ENCODE data around the gene AGAP3.

The AGAP3 gene

GRCh38 chr7:151110236-151110940, 24.1 kb downstream of the AGAP3 start:
- DNase-seq: no peak

- DNase-seq: peak; percentile 27
Observed at GRCh38 chr7:151110941-151111645, 24.8 kb downstream of the AGAP3 start.

- no peak for DNase-seq
Observed at GRCh38 chr7:151113344-151114150, 27.3 kb downstream of the AGAP3 start.

- DNase-seq: no peak
Observed at GRCh38 chr7:151114151-151115090, 28.1 kb downstream of the AGAP3 start.

GRCh38 chr7:151115121-151115835, 29.0 kb downstream of the AGAP3 start:
- DNase-seq: no peak

GRCh38 chr7:151115836-151116418, 29.7 kb downstream of the AGAP3 start:
- no peak for DNase-seq

GRCh38 chr7:151116603-151117440, 30.5 kb downstream of the AGAP3 start:
- DNase-seq: no peak

GRCh38 chr7:151117565-151117964, 31.3 kb downstream of the AGAP3 start:
- no peak for DNase-seq

- DNase-seq: no peak
Observed at GRCh38 chr7:151118108-151119054, 32.1 kb downstream of the AGAP3 start.

GRCh38 chr7:151119055-151119415, 32.8 kb downstream of the AGAP3 start:
- no peak for DNase-seq

- DNase-seq: no peak
Observed at GRCh38 chr7:151119902-151120301, 33.6 kb downstream of the AGAP3 start.

- no peak for DNase-seq
Observed at GRCh38 chr7:151120896-151121295, 34.6 kb downstream of the AGAP3 start.

- no peak for DNase-seq
Observed at GRCh38 chr7:151121380-151122170, 35.3 kb downstream of the AGAP3 start.

- no peak for DNase-seq
Observed at GRCh38 chr7:151122276-151122675, 36.0 kb downstream of the AGAP3 start.

GRCh38 chr7:151122796-151123157, 36.5 kb downstream of the AGAP3 start:
- DNase-seq: no peak

GRCh38 chr7:151123158-151123821, 37.0 kb downstream of the AGAP3 start:
- no peak for DNase-seq

GRCh38 chr7:151123822-151124464, 37.7 kb downstream of the AGAP3 start:
- DNase-seq: peak; percentile 82

All from NCI-H1694 (cell line).